Measurements from ENCODE around the gene VTA1. TPM values are rescaled to one million over a fixed set of nuclear protein-coding genes. Genes with fewer than 3 reads are reported as not detected.

The VTA1 gene
- total RNA-seq, 1 donor from 2014 or later = 36.6 TPM

DNA sequence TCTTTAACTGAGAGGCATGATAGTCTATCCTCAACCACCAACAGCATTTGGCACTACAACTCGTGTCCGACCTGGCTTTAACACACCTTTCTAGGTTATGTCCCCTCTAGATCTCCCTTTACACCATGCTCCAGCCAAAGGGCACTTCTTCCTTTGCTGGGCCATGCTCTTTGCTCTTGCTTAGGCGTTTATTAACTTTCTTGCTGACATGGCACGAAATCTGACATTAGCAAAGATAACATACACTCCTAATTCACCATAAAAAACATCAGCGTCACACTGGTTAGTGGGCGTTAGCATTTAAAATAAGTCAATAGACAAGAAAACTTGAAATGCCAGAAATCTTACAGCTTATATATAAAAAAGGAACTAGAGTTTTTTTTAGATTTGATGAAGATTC lies 107.5 kb downstream of the VTA1 start:
- DNase-seq (ENCODE audit: low spot score) = no peak
- Mint-ChIP-seq H3K27me3 (ENCODE audit: unreplicated experiment) (no peaks in the 10 kb centered on the region), H3K9me3 (ENCODE audit: unreplicated experiment) (no peaks in the 10 kb centered on the region), H3K36me3 (ENCODE audit: low read depth, unreplicated experiment) (no peaks in the 10 kb centered on the region), H3K27ac (ENCODE audit: unreplicated experiment) (no peak overlapping the region), H3K4me1 (ENCODE audit: unreplicated experiment) (no peaks in the 10 kb centered on the region), H3K4me3 (ENCODE audit: unreplicated experiment) (no peak overlapping the region)
- TF ChIP-seq, protein P1, sequence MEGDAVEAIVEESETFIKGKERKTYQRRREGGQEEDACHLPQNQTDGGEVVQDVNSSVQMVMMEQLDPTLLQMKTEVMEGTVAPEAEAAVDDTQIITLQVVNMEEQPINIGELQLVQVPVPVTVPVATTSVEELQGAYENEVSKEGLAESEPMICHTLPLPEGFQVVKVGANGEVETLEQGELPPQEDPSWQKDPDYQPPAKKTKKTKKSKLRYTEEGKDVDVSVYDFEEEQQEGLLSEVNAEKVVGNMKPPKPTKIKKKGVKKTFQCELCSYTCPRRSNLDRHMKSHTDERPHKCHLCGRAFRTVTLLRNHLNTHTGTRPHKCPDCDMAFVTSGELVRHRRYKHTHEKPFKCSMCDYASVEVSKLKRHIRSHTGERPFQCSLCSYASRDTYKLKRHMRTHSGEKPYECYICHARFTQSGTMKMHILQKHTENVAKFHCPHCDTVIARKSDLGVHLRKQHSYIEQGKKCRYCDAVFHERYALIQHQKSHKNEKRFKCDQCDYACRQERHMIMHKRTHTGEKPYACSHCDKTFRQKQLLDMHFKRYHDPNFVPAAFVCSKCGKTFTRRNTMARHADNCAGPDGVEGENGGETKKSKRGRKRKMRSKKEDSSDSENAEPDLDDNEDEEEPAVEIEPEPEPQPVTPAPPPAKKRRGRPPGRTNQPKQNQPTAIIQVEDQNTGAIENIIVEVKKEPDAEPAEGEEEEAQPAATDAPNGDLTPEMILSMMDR (IDR thresholded peaks at IDR 0.05; ENCODE audit: unreplicated experiment) = no peak

DNA sequence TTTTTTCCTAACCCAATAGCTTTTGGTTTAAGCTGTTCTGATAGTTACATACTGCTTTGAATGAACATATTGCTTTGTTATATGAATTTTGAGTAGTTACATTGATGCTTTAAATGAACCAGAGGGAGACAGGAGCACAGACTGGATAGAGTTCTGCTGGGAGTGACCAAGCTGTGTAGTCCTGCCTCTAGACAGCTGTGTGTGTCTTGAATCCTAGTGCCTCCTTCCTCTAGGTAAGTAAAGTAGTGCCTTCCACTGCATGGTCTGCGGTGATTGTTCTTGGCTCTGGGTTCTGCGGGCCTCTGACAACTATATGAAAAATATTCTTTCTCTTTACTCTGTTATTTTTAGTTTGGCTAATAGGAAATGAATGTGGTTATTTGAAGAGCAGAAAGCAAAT lies 108.7 kb downstream of the VTA1 start:
- no peak for DNase-seq (ENCODE audit: low spot score)
- no peak overlapping the region for H3K4me3 Mint-ChIP-seq (ENCODE audit: unreplicated experiment)
- no peaks in the 10 kb centered on the region for H3K27me3 Mint-ChIP-seq (ENCODE audit: unreplicated experiment)
- H3K27ac Mint-ChIP-seq (ENCODE audit: unreplicated experiment) = no peak overlapping the region
- no peaks in the 10 kb centered on the region for H3K9me3 Mint-ChIP-seq (ENCODE audit: unreplicated experiment)
- TF ChIP-seq, protein P1 (IDR thresholded peaks at IDR 0.05; ENCODE audit: unreplicated experiment) = no peak
- H3K36me3 Mint-ChIP-seq (ENCODE audit: low read depth, unreplicated experiment) = no peaks in the 10 kb centered on the region
- no peaks in the 10 kb centered on the region for H3K4me1 Mint-ChIP-seq (ENCODE audit: unreplicated experiment)

DNA sequence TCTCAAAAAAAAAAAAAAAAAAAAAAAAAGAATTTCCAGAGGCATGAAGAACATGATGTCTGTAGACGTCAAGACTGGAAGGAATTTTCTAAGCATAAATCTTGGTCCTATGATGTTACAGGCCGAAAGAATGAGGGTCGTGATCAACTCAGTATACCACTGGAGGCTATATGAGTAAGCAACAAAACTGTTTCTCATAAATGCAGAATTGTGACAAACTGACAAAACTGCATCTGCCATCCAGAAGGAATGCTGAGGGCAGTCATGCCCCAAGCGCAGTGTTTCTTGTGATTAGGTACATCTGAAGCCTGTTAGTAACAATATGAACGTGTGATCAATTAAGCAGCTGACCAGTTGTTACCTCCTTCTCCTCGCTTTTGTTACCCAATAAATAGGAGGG lies 111.2 kb downstream of the VTA1 start:
- TF ChIP-seq, protein P1 (IDR thresholded peaks at IDR 0.05; ENCODE audit: unreplicated experiment) = no peak
- H3K36me3 Mint-ChIP-seq (ENCODE audit: low read depth, unreplicated experiment) = no peaks in the 10 kb centered on the region
- no peaks in the 10 kb centered on the region for H3K9me3 Mint-ChIP-seq (ENCODE audit: unreplicated experiment)
- H3K4me3 Mint-ChIP-seq (ENCODE audit: unreplicated experiment) = no peak overlapping the region
- H3K27ac Mint-ChIP-seq (ENCODE audit: unreplicated experiment) = no peak overlapping the region
- H3K27me3 Mint-ChIP-seq (ENCODE audit: unreplicated experiment) = peaks cover 1% of the 10 kb centered on the region
- no peaks in the 10 kb centered on the region for H3K4me1 Mint-ChIP-seq (ENCODE audit: unreplicated experiment)
- DNase-seq (ENCODE audit: low spot score) = no peak

DNA sequence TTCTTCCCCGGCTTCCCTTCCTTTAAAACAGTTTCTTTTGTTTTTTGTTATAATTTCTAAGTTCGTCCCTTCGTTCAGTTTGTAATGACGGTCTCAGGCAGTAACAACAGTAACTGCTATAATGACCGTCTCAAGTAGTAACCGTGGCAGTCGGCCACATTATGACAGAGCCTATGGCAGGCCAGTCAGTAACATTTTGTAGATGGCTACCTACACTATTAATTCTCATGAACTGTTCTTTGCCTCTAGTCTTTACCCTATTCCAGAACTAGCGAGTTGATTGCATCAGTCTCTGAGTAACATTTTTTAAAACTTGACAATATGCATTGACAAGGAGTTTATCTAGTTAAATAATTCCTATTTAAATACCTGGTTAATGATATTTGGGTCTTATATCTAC lies 111.7 kb downstream of the VTA1 start:
- DNase-seq (ENCODE audit: low spot score) = no peak
- H3K9me3 Mint-ChIP-seq (ENCODE audit: unreplicated experiment) = no peaks in the 10 kb centered on the region
- TF ChIP-seq, protein P1 (IDR thresholded peaks at IDR 0.05; ENCODE audit: unreplicated experiment) = no peak
- H3K27ac Mint-ChIP-seq (ENCODE audit: unreplicated experiment) = no peak overlapping the region
- peaks cover 1% of the 10 kb centered on the region for H3K27me3 Mint-ChIP-seq (ENCODE audit: unreplicated experiment)
- no peaks in the 10 kb centered on the region for H3K36me3 Mint-ChIP-seq (ENCODE audit: low read depth, unreplicated experiment)
- no peaks in the 10 kb centered on the region for H3K4me1 Mint-ChIP-seq (ENCODE audit: unreplicated experiment)
- H3K4me3 Mint-ChIP-seq (ENCODE audit: unreplicated experiment) = no peak overlapping the region

DNA sequence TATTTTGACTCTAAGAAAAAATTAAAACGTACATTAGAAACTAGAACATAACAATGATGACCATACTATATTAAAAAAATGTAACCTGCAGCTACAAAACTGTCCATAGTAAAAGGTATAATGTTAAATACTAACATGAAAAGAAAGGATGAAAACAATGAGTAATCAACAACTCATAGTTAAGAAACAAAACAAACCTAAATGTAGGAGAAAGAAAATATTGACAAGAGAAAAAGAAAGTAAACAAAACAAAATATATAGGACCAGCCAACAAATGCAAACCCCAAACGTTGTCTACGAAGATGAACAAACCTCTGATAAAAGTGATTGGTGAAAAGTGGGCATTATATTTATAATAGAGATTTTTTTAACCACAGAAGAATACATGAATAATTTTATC lies 113.7 kb downstream of the VTA1 start:
- TF ChIP-seq, protein P1 (IDR thresholded peaks at IDR 0.05; ENCODE audit: unreplicated experiment) = no peak
- Mint-ChIP-seq H3K9me3 (ENCODE audit: unreplicated experiment) (no peaks in the 10 kb centered on the region), H3K4me1 (ENCODE audit: unreplicated experiment) (peaks cover 4% of the 10 kb centered on the region), H3K36me3 (ENCODE audit: low read depth, unreplicated experiment) (no peaks in the 10 kb centered on the region), H3K4me3 (ENCODE audit: unreplicated experiment) (no peak overlapping the region), H3K27me3 (ENCODE audit: unreplicated experiment) (peaks cover 1% of the 10 kb centered on the region), H3K27ac (ENCODE audit: unreplicated experiment) (no peak overlapping the region)
- no peak for DNase-seq (ENCODE audit: low spot score)
